Activated naive CD8-positive, alpha-beta T cell treated with anti-CD3 and anti-CD28 coated beads for 36 hours (primary cell): ENCODE results near the gene SLC9A8. TPM values are rescaled to one million over a fixed set of nuclear protein-coding genes. Genes with fewer than 3 reads are reported as not detected.
"Not testable (repeated sequence)": the region's sequence is repeated elsewhere in the genome, so short reads cannot be mapped to it uniquely, and the experiment has no call there.

Experiments used
- DNase-seq: peaks from one replicate; pipeline ENCODE4 v3.0.0; 2021
- H3K27ac Mint-ChIP-seq: one replicate; pipeline ENCODE4 v1.8.0; 2022; ENCODE audit warnings: mild to moderate bottlenecking, moderate library complexity, mixed read lengths
- H3K27me3 Mint-ChIP-seq: one replicate; pipeline ENCODE4 v1.8.0; 2022; ENCODE audit warnings: mild to moderate bottlenecking, mixed read lengths
- H3K36me3 Mint-ChIP-seq: one replicate; pipeline ENCODE4 v1.8.0; 2021; ENCODE audit warnings: mild to moderate bottlenecking, mixed read lengths
- H3K4me1 Mint-ChIP-seq: one replicate; pipeline ENCODE4 v1.8.0; 2021; ENCODE audit warnings: mixed read lengths
- H3K4me3 Mint-ChIP-seq: one replicate; pipeline ENCODE4 v1.8.0; 2022; ENCODE audit warnings: mild to moderate bottlenecking, moderate library complexity, mixed read lengths
- H3K9me3 Mint-ChIP-seq: one replicate; pipeline ENCODE4 v1.8.0; 2022; ENCODE audit warnings: mixed read lengths
- total RNA-seq, 2 experiments: library from RNA; stranded (reverse); gene quantifications; one replicate each; pipeline ENCODE4 v1.2.3, GENCODE V29; 2021

SLC9A8 gene
- total RNA-seq, 2 experiments from 2014 or later, result 9.9 to 10.9 TPM

- not testable (repeated sequence) for DNase-seq, H3K4me3 Mint-ChIP-seq, H3K9me3 Mint-ChIP-seq, H3K27ac Mint-ChIP-seq, H3K36me3 Mint-ChIP-seq
- peaks cover 12% of the 10 kb centered on the region for H3K27me3 Mint-ChIP-seq
- peaks cover 10% of the 10 kb centered on the region for H3K4me1 Mint-ChIP-seq
These were observed 29.3 kb upstream of the SLC9A8 start for GRCh38 chr20:49783021-49783995.

- Mint-ChIP-seq H3K27me3 (peaks cover 7% of the 10 kb centered on the region), H3K4me1 (peaks cover 10% of the 10 kb centered on the region), H3K4me3 (no peak overlapping the region), H3K36me3 (no peaks in the 10 kb centered on the region), H3K27ac (no peak overlapping the region), H3K9me3 (no peaks in the 10 kb centered on the region)
- DNase-seq, result no peak
These were observed 28.3 kb upstream of the SLC9A8 start for GRCh38 chr20:49784291-49784690.

DNA sequence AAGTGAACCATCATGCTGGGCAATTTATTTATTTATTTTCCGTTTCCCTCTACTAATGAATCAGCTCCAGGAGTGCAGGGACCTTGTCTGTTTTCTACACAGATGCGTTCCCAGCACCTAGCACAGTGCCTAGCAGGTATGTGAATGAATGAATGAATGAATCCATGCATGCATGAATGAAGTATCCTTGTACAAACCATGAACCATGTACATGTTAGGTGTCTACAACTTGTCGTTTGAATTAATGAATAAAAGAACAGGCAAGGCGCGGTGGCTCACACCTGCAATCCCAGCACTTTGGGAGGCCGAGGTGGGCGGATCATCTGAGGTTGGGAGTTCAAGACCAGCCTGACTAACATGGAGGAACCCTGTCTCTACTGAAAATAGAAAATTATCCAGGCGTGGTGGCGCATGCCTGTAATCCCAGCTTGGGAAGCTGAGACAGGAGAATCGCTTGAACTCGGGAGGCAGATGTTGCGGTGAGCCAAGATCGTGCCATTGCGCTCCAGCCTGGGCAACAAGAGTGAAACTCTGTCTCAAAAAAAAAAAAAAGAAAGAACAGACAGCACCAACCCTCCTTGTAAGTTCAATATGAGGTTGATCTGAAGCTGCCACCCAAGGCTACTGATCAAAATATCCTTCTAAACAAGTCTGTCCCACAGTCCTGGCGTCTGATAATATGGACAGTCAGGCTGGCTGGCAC is 27.3 kb upstream of the SLC9A8 start:
- Mint-ChIP-seq H3K27ac (no peak overlapping the region), H3K4me1 (peaks cover 10% of the 10 kb centered on the region), H3K27me3 (peaks cover 7% of the 10 kb centered on the region), H3K9me3 (no peaks in the 10 kb centered on the region), H3K36me3 (no peaks in the 10 kb centered on the region), H3K4me3 (no peak overlapping the region)
- no peak for DNase-seq

GRCh38 chr20:49785852-49786175 is 26.8 kb upstream of the SLC9A8 start:
- H3K4me1 Mint-ChIP-seq, result peaks cover 10% of the 10 kb centered on the region
- H3K4me3 Mint-ChIP-seq, result no peak overlapping the region
- H3K27ac Mint-ChIP-seq, result no peak overlapping the region
- DNase-seq, result no peak
- no peaks in the 10 kb centered on the region for H3K36me3 Mint-ChIP-seq
- no peaks in the 10 kb centered on the region for H3K9me3 Mint-ChIP-seq
- peaks cover 7% of the 10 kb centered on the region for H3K27me3 Mint-ChIP-seq

- H3K9me3 Mint-ChIP-seq, result no peaks in the 10 kb centered on the region
- H3K27me3 Mint-ChIP-seq, result peaks cover 7% of the 10 kb centered on the region
- no peaks in the 10 kb centered on the region for H3K36me3 Mint-ChIP-seq
- no peak overlapping the region for H3K27ac Mint-ChIP-seq
- H3K4me1 Mint-ChIP-seq, result peaks cover 10% of the 10 kb centered on the region
- H3K4me3 Mint-ChIP-seq, result no peak overlapping the region
- DNase-seq, result no peak
These were observed 26.4 kb upstream of the SLC9A8 start for GRCh38 chr20:49786196-49786595.

DNA sequence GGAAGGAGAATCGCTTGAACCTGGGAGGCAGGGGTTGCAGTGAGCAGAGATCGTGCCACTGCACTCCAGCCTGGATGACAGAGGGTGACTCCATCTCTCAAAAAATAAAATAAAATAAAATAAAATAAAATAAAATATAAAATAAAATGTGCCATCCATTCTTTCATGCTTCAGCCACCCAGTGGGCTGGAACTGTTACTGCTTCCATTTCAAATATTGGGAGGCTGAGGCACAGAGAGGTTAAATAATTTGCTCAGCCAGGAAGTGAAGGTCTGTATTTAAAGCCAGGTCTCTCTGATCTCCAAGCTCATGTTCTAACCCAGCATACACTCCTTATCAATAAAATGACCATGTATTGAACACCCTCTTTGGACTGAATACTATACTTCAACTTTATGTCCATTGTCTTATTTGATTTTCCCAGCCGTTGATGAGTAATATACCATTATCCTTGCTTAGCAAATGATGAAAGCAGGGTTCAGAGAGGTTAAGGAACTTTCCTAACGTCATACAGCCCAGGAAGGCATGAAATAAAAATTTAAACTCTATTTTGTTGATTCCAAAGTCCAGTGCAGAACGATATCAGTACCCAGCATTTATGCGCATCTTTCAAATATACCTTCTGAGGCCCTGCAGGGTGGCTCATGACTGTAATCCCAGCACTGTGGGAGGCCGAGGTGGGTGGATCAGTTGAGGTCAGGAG is 25.8 kb upstream of the SLC9A8 start:
- no peak for DNase-seq
- Mint-ChIP-seq H3K36me3 (no peaks in the 10 kb centered on the region), H3K27me3 (peaks cover 7% of the 10 kb centered on the region), H3K4me1 (peaks cover 10% of the 10 kb centered on the region), H3K9me3 (no peaks in the 10 kb centered on the region), H3K27ac (no peak overlapping the region), H3K4me3 (no peak overlapping the region)

DNA sequence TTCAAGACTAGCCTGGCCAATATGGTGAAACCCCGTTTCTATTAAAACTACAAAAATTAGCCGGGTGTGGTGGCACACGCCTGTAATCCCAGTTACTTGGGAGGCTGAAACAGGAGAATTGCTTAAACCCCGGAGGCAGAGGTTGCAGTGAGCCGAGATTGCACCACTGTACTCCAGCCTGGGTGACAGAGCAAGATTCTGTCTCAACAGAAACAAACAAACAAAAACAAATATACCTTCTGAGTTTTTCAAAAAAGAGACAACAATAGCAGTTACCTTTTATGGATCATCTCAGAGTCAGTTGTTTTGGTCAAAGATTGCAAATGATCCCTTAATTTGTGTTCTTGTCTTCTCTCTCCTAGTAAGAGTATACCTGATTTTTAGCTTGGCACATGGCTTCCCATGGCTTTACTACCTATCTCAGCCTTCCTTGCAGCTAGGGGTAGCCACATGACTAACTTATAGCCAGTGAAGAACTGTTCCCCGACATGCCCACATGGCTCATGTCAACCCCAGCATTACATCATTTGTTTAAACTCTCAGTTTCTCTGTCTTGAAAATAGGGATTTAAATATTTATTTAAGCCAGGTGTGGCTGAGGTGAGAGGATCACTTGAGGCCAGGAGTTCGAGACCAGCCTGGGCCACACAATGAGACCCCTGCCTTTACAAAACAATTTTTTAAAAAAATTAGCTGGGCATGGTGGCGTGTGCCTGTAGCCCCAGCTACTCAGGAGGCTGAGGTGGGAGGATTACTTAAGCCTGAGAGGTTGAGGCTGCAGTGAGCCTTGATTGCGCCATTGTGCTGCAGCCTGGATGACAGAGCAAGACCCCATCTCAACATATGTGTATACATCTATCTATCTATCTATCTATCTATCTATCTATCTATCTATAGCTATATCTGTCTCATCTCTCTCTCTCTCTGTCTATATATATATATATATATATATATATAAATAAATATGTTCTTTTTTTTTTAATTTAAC is 25.0 kb upstream of the SLC9A8 start:
- H3K36me3 Mint-ChIP-seq, result no peaks in the 10 kb centered on the region
- no peak overlapping the region for H3K4me3 Mint-ChIP-seq
- DNase-seq, result no peak
- H3K9me3 Mint-ChIP-seq, result no peaks in the 10 kb centered on the region
- H3K27me3 Mint-ChIP-seq, result peaks cover 7% of the 10 kb centered on the region
- peaks cover 10% of the 10 kb centered on the region for H3K4me1 Mint-ChIP-seq
- H3K27ac Mint-ChIP-seq, result no peak overlapping the region

GRCh38 chr20:49790077-49790798 is 22.4 kb upstream of the SLC9A8 start:
- Mint-ChIP-seq H3K4me1 (peaks cover 12% of the 10 kb centered on the region), H3K27ac (no peak overlapping the region), H3K27me3 (peaks cover 15% of the 10 kb centered on the region)

GRCh38 chr20:49791165-49791564 is 21.5 kb upstream of the SLC9A8 start:
- peaks cover 19% of the 10 kb centered on the region for H3K27me3 Mint-ChIP-seq
- H3K4me3 Mint-ChIP-seq, result no peak overlapping the region
- no peaks in the 10 kb centered on the region for H3K9me3 Mint-ChIP-seq
- peaks cover 6% of the 10 kb centered on the region for H3K4me1 Mint-ChIP-seq
- no peaks in the 10 kb centered on the region for H3K36me3 Mint-ChIP-seq
- H3K27ac Mint-ChIP-seq, result no peak overlapping the region
- DNase-seq, result no peak

More at GRCh38 chr20:49790077-49790798, 22.4 kb upstream of the SLC9A8 start:
- Mint-ChIP-seq H3K36me3 (no peaks in the 10 kb centered on the region), H3K4me3 (no peak overlapping the region), H3K9me3 (no peaks in the 10 kb centered on the region)
- DNase-seq, result no peak

GRCh38 chr20:49792006-49792405 is 20.6 kb upstream of the SLC9A8 start:
- Mint-ChIP-seq H3K27ac (no peak overlapping the region), H3K9me3 (no peaks in the 10 kb centered on the region), H3K27me3 (peaks cover 24% of the 10 kb centered on the region), H3K4me1 (peaks cover 2% of the 10 kb centered on the region), H3K36me3 (no peaks in the 10 kb centered on the region), H3K4me3 (no peak overlapping the region)
- DNase-seq, result no peak

DNA sequence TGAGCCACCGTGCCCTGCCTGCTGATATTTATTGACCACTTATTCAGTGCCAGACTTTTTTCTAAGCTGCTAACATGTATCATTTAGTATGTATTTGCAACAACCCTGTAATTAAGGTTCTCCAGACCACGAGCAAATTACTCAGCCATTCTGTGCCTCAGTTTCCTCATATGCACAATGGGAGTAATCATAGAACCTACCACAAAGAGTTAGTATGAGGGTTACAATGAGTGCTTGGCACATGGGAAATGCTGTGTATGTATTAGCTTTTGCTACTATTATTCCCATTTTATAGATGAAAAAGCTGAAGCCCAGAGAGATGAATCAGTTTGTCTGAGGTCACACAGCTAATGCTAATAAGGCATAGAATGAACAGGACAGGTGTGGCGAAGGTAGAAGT is 20.0 kb upstream of the SLC9A8 start:
- Mint-ChIP-seq H3K4me1 (peaks cover 2% of the 10 kb centered on the region), H3K27me3 (peaks cover 30% of the 10 kb centered on the region), H3K4me3 (no peak overlapping the region), H3K27ac (no peak overlapping the region), H3K9me3 (no peaks in the 10 kb centered on the region), H3K36me3 (no peaks in the 10 kb centered on the region)
- no peak for DNase-seq

- no peaks in the 10 kb centered on the region for H3K9me3 Mint-ChIP-seq
- H3K4me3 Mint-ChIP-seq, result no peak overlapping the region
- no peak overlapping the region for H3K27ac Mint-ChIP-seq
- H3K27me3 Mint-ChIP-seq, result peaks cover 33% of the 10 kb centered on the region
- DNase-seq, result no peak
- H3K36me3 Mint-ChIP-seq, result no peaks in the 10 kb centered on the region
- H3K4me1 Mint-ChIP-seq, result peaks cover 2% of the 10 kb centered on the region
These were observed 18.1 kb upstream of the SLC9A8 start for GRCh38 chr20:49794336-49795134.

DNA sequence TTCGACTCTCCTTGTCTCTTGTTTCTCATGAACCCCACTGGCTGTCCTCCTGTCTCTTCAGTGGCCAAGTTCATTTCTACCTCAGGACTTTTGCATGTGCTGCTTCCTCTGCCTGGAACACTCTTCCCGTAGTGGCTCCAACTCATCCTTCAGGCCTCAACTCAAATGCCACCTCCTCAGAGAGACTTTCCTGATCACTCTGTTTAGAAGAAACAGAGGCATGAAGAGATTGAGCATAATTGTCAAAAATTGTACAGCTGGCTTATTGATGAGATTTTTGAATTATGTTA is 17.5 kb upstream of the SLC9A8 start:
- DNase-seq, result no peak
- H3K4me3 Mint-ChIP-seq, result no peak overlapping the region
- no peaks in the 10 kb centered on the region for H3K36me3 Mint-ChIP-seq
- H3K27me3 Mint-ChIP-seq, result peaks cover 33% of the 10 kb centered on the region
- no peaks in the 10 kb centered on the region for H3K9me3 Mint-ChIP-seq
- no peak overlapping the region for H3K27ac Mint-ChIP-seq
- peaks cover 7% of the 10 kb centered on the region for H3K4me1 Mint-ChIP-seq
